Sigmoid colon (tissue), 4 donors: ENCODE measurements around the gene ZNF460.

Source experiments
- EP300 ChIP-seq, 4 donors: sonication (generic); formaldehyde crosslinking; IDR thresholded peaks; one replicate each; pipeline ENCODE4 v1.6.1; 2017; ENCODE audit warnings: antibody characterized with exemption in 4 of 4
- POLR2A ChIP-seq, 2 donors: fragments of 450-650 bp; IDR thresholded peaks; one replicate each; pipeline ENCODE4 v1.6.1; 2016; ENCODE audit warnings: antibody characterized with exemption in 2 of 2, mild to moderate bottlenecking in 2 of 2, moderate library complexity in 2 of 2
- POLR2AphosphoS5 ChIP-seq, 4 donors: sonication (generic); formaldehyde crosslinking; IDR thresholded peaks; one replicate each; pipeline ENCODE4 v1.6.1; 2017; ENCODE audit warnings: antibody characterized with exemption in 4 of 4

DNA sequence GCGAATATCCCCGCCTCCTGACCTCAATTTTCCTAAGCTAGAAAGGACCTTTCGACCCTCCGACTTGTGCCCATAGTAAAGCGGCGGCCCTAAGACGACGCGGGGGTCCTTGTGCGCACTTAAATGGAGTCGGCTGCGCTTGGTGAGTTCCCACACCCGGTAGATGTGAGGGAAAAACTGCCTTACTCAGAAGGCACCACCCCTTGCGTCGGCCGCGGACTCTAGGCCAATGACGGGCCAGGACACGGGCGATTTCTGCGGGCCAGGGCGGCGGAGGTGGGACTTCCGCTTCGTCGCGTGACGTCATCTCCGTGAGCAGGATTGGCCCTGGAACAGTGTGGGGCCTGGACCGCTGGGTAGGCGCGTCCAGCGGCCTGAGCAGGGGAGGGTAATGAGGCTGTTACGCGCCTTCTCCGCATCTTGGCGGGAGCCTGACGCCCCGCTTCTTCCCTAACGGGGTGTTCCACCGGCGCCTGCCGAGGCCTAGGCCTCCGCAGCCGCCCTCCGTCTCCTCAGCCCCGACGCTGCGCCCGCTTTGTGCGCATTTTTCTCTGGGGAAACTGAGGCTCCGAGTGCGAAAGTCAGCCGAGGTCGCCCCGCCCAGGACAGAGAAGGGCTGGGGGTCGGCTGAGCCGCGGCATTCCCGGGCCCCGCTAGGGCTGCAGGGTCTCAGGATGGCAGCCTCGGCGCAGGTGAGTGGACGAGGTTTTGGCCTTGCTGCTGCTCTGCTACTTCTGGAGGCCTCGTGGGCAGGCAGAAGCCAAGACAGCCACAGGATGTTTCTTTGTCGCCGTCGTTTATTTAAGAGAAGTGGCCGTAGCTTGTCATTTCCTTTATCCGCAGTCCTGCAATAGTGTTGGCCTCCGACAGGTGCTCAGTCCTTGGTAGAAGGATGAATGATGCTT is 40.1 kb downstream of the ZNF460 start, which contains the start of gene ZNF543:
- peak; percentile 44 to 65 for TF ChIP-seq POLR2A (IDR thresholded peaks at IDR 0.05)
- TF ChIP-seq EP300 (IDR thresholded peaks at IDR 0.05) = no peak
- TF ChIP-seq POLR2AphosphoS5 (IDR thresholded peaks at IDR 0.05) = peak; percentile 73 to 92 (median 90)
